Keratinocyte (primary cell): ENCODE results near the gene ZNF100. TPM values are rescaled to one million over a fixed set of nuclear protein-coding genes. Genes with fewer than 3 reads are reported as not detected.

Source experiments
- DNase-seq: peaks from one replicate; pipeline ENCODE4 v3.0.0-alpha.2; 2011; ENCODE audit warnings: low read depth, missing footprints, low spot score
- FAIRE-seq: peaks from 2 replicates; lab custom pipeline; 2011; peaks lifted over from hg19 to GRCh38; lab: Jason Lieb, UNC
- H2AFZ ChIP-seq: 2 replicates; pipeline ENCODE4 v1.6.0; 2012; ENCODE audit warnings: low read length, control low read depth, inconsistent platforms; ENCODE audit not compliant: control insufficient read depth
- H3K27ac ChIP-seq: 2 replicates; pipeline ENCODE4 v1.5.1; 2011; ENCODE audit warnings: low read length; ENCODE audit not compliant: control insufficient read depth, insufficient read depth
- H3K27me3 ChIP-seq: 3 replicates; pipeline ENCODE4 v1.6.0; 2011; ENCODE audit warnings: low read length; ENCODE audit not compliant: control insufficient read depth, insufficient read depth; ENCODE audit errors: extremely low read depth
- H3K36me3 ChIP-seq, 2 experiments: 2 replicates in 1 of 2; 3 replicates in 1 of 2; pipeline ENCODE4 v1.5.1; 2011; ENCODE audit warnings: low read length in 2 of 2, mild to moderate bottlenecking in 1 of 2; ENCODE audit not compliant: control insufficient read depth in 2 of 2, insufficient read depth in 2 of 2; ENCODE audit errors: extremely low read depth in 1 of 2
- H3K4me1 ChIP-seq: 3 replicates; pipeline ENCODE4 v1.5.1; 2011; ENCODE audit warnings: low read length; ENCODE audit not compliant: control insufficient read depth, insufficient read depth; ENCODE audit errors: extremely low read depth
- H3K4me2 ChIP-seq: 3 replicates; pipeline ENCODE4 v1.6.0; 2011; ENCODE audit warnings: low read depth, low read length; ENCODE audit not compliant: control insufficient read depth, insufficient read depth; ENCODE audit errors: extremely low read depth
- H3K4me3 ChIP-seq, 3 experiments: fragments of 200-600 bp in 1 of 3; sonication (generic) in 1 of 3; 2 replicates in 2 of 3; 3 replicates in 1 of 3; pipeline ENCODE4 v1.5.1; 2011 to 2016; ENCODE audit warnings: low read length in 3 of 3, mild to moderate bottlenecking in 3 of 3, control low read depth in 2 of 3, inconsistent platforms in 1 of 3, low read depth in 1 of 3, mixed read lengths in 1 of 3, mixed run types in 1 of 3, moderate library complexity in 1 of 3; ENCODE audit not compliant: control insufficient read depth in 2 of 3, insufficient read depth in 2 of 3; ENCODE audit errors: extremely low read depth in 1 of 3
- H3K79me2 ChIP-seq: 2 replicates; pipeline ENCODE4 v1.6.0; 2012; ENCODE audit warnings: low read length; ENCODE audit not compliant: control insufficient read depth, insufficient read depth
- H3K9ac ChIP-seq: 3 replicates; pipeline ENCODE4 v1.6.0; 2011; ENCODE audit warnings: low read length; ENCODE audit not compliant: control insufficient read depth, insufficient read depth; ENCODE audit errors: extremely low read depth
- H3K9me1 ChIP-seq: 3 replicates; pipeline ENCODE4 v1.6.0; 2011; ENCODE audit warnings: low read length; ENCODE audit not compliant: control insufficient read depth, insufficient read depth; ENCODE audit errors: extremely low read depth
- H3K9me3 ChIP-seq: 2 replicates; pipeline ENCODE4 v1.5.1; 2012; ENCODE audit warnings: low read depth, low read length; ENCODE audit not compliant: control insufficient read depth
- H4K20me1 ChIP-seq: 3 replicates; pipeline ENCODE4 v1.6.0; 2011; ENCODE audit warnings: low read length; ENCODE audit not compliant: control insufficient read depth, insufficient read depth; ENCODE audit errors: extremely low read depth
- EZH2 ChIP-seq: IDR thresholded peaks from one replicate; pipeline ENCODE4 v1.6.1; 2012; ENCODE audit warnings: inconsistent platforms, mild to moderate bottlenecking, low read length, moderate library complexity
- dilution Hi-C: fragments of 300-500 bp; cut with MboI; formaldehyde crosslinking; loops from one replicate; pipeline ENCODE4 v1.7.0; 2020; ENCODE audit warnings: low sequenced_read_pairs; ENCODE audit not compliant: extremely low pct_ligation_motif_present
- polyA plus RNA-seq, 5 experiments: library from polyadenylated mRNA; depleted of rRNA in 3 of 5; stranded (reverse) in 3 of 5; stranded (forward) in 1 of 5; unstranded in 1 of 5; fragments of >200 nt; gene quantifications; 1 replicate in 1 of 5; 2 replicates in 3 of 5; 3 replicates in 1 of 5; pipeline versions ENCODE4 v1.2.1 to v1.2.3, GENCODE V29; 2011 to 2012; ENCODE audit warnings: missing spikeins in 2 of 5, low read depth in 1 of 5, low replicate concordance in 1 of 5
- TF ChIP-seq, protein P1 (sequence below), 3 experiments: IDR thresholded peaks in 1 of 3; conservative IDR thresholded peaks in 1 of 3; optimal IDR thresholded peaks in 1 of 3; 2 replicates in 2 of 3; 3 replicates in 1 of 3; pipeline versions ENCODE3 to v1.5.1; 2011; ENCODE audit warnings: low read length in 3 of 3, mild to moderate bottlenecking in 3 of 3, moderate library complexity in 2 of 3, control low read depth in 1 of 3, inconsistent platforms in 1 of 3; ENCODE audit not compliant: insufficient read depth in 2 of 3; ENCODE audit errors: extremely low read depth in 1 of 3

Gene ZNF100
- polyA plus RNA-seq, 1 donor (not counting 4 experiments of a cell fraction or from before 2014, with no cell fraction given), result 4.7 TPM

DNA sequence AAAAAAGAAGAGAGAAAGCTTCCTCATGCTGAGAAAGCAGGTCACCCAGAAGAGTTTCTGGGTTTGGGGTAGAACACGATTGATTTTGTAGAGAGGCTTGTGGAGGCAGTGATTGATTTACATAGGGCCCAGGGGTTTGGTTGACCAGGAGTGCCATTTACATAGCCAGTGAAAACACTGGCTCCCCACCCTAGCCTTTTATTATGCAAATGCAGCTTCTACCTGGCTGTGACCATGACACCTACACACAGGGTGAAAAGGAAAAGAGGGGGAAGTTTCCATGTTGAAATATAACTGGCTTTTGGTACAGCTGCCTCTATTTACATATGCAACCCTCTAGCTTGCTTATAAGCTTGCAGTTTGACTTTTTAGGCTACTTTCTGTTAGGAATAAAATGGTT is 62.0 kb downstream of the ZNF100 start:
- DNase-seq, result no peak
- H4K20me1 ChIP-seq, result no peaks in the 10 kb centered on the region
- H2AFZ ChIP-seq, result no peak overlapping the region
- H3K27me3 ChIP-seq, result no peaks in the 10 kb centered on the region
- H3K9me3 ChIP-seq, result peaks cover 2% of the 10 kb centered on the region
- H3K27ac ChIP-seq, result no peak overlapping the region
- FAIRE-seq, result no peak
- H3K9ac ChIP-seq, result no peak overlapping the region
- dilution Hi-C loops, result no loop called here
- no peaks in the 10 kb centered on the region for H3K4me1 ChIP-seq
- H3K4me3 ChIP-seq, result no peak overlapping the region
- TF ChIP-seq, protein P1, sequence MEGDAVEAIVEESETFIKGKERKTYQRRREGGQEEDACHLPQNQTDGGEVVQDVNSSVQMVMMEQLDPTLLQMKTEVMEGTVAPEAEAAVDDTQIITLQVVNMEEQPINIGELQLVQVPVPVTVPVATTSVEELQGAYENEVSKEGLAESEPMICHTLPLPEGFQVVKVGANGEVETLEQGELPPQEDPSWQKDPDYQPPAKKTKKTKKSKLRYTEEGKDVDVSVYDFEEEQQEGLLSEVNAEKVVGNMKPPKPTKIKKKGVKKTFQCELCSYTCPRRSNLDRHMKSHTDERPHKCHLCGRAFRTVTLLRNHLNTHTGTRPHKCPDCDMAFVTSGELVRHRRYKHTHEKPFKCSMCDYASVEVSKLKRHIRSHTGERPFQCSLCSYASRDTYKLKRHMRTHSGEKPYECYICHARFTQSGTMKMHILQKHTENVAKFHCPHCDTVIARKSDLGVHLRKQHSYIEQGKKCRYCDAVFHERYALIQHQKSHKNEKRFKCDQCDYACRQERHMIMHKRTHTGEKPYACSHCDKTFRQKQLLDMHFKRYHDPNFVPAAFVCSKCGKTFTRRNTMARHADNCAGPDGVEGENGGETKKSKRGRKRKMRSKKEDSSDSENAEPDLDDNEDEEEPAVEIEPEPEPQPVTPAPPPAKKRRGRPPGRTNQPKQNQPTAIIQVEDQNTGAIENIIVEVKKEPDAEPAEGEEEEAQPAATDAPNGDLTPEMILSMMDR (optimal IDR thresholded peaks at IDR 0.05 in 1 of 3, IDR thresholded peaks at IDR 0.05 in 1 of 3, conservative IDR thresholded peaks at IDR 0.05 in 1 of 3; ENCODE audit: extremely low read depth in 1 of 3, insufficient read depth in 2 of 3, low read length in 3 of 3), result no peak
- no peak for TF ChIP-seq EZH2
- no peaks in the 10 kb centered on the region for H3K9me1 ChIP-seq
- no peaks in the 10 kb centered on the region for H3K36me3 ChIP-seq
- no peaks in the 10 kb centered on the region for H3K79me2 ChIP-seq
- no peak overlapping the region for H3K4me2 ChIP-seq

DNA sequence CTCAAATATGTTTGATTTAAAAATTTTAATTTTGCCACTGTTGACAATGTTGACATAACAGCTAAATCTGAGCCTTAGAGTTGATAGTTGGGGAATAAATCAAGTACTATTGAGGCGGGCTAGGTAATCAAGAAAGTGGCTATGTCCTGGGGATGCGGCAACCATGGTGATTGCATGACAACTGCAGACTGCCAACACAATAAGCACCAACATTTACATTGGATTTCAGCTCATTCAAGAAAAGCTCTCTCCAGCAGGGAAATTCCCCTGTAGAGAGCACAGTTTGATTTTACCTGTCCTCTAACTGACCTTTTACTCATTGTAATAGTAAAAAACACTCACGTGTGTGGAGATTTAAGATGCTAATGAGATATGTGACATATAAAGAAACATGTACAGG is 63.1 kb downstream of the ZNF100 start:
- TF ChIP-seq, protein P1 (optimal IDR thresholded peaks at IDR 0.05 in 1 of 3, IDR thresholded peaks at IDR 0.05 in 1 of 3, conservative IDR thresholded peaks at IDR 0.05 in 1 of 3; ENCODE audit: extremely low read depth in 1 of 3, insufficient read depth in 2 of 3, low read length in 3 of 3), result no peak

More for the DNA sequence above, 63.1 kb downstream of the ZNF100 start:
- no peaks in the 10 kb centered on the region for H3K27me3 ChIP-seq
- no peaks in the 10 kb centered on the region for H3K9me1 ChIP-seq
- H3K4me1 ChIP-seq, result no peaks in the 10 kb centered on the region
- no peaks in the 10 kb centered on the region for H3K36me3 ChIP-seq
- peaks cover 2% of the 10 kb centered on the region for H3K9me3 ChIP-seq
- DNase-seq (no peak), FAIRE-seq (no peak)
- dilution Hi-C loops, result no loop called here
- no peak overlapping the region for H3K4me3 ChIP-seq
- no peak overlapping the region for H3K9ac ChIP-seq
- no peaks in the 10 kb centered on the region for H4K20me1 ChIP-seq
- H3K27ac ChIP-seq, result no peak overlapping the region
- H3K4me2 ChIP-seq, result no peak overlapping the region
- no peak overlapping the region for H2AFZ ChIP-seq
- H3K79me2 ChIP-seq, result no peaks in the 10 kb centered on the region
